ENCODE data around the gene MTCL3.

The MTCL3 gene

GRCh38 chr6:127518710-127519468, at the start of gene MTCL3:
TSS of gene MTCL3 (minus strand) at chr6:127519335.
- DNase-seq (ENCODE audit: low spot score): peak; percentile 96
- Histone ChIP-seq H3K4me3 (ENCODE audit: low read depth, low read length, poor library complexity, severe bottlenecking) (peak within 1 kb of the TSS; percentile 73), H3K27ac (ENCODE audit: low read depth, low read length, poor library complexity, severe bottlenecking) (peak within 1 kb of the TSS; percentile 84), H3K27me3 (replicated peaks; ENCODE audit: insufficient read depth, low read depth, low read length, poor library complexity) (no peaks in the 10 kb centered on the region), H3K36me3 (ENCODE audit: insufficient read depth, low read length, poor library complexity, severe bottlenecking) (no peaks in the 10 kb centered on the region), H3K4me1 (ENCODE audit: insufficient read depth, low read length, poor library complexity, severe bottlenecking) (peaks cover 25% of the 10 kb centered on the region), H3K9me3 (ENCODE audit: low read depth, low read length, poor library complexity, severe bottlenecking) (no peaks in the 10 kb centered on the region)
- CTCF ChIA-PET: interaction anchor here (0.8 to 1.3 kb wide), 2 partner anchors 20 to 34 kb away, joined by 3 read pairs; no protein-coding TSS in a partner anchor
- TF ChIP-seq EZH2 (IDR thresholded peaks at IDR 0.05; ENCODE audit: borderline replicate concordance, low read depth, low read length, poor library complexity, severe bottlenecking) (no peak), CTCF (conservative IDR thresholded peaks at IDR 0.05; ENCODE audit: low read depth, low read length) (no peak)
- intact Hi-C loops (cut with micrococcal nuclease; ENCODE audit: unreplicated experiment): no loop called here
- BruUV-seq (replicated peaks): no TSS peak
- POLR2A ChIA-PET (ENCODE audit: low non-redundant PET): interaction anchor here (0.7 kb wide), 1 partner anchor 849 kb away, joined by 3 read pairs; no protein-coding TSS in a partner anchor

- no peak for DNase-seq (ENCODE audit: low spot score)
- CTCF ChIA-PET: no interaction called here
- Histone ChIP-seq H3K4me1 (ENCODE audit: insufficient read depth, low read length, poor library complexity, severe bottlenecking) (no peaks in the 10 kb centered on the region), H3K36me3 (ENCODE audit: insufficient read depth, low read length, poor library complexity, severe bottlenecking) (no peaks in the 10 kb centered on the region), H3K4me3 (ENCODE audit: low read depth, low read length, poor library complexity, severe bottlenecking) (no peak overlapping the region), H3K9me3 (ENCODE audit: low read depth, low read length, poor library complexity, severe bottlenecking) (no peaks in the 10 kb centered on the region), H3K27me3 (replicated peaks; ENCODE audit: insufficient read depth, low read depth, low read length, poor library complexity) (no peaks in the 10 kb centered on the region), H3K27ac (ENCODE audit: low read depth, low read length, poor library complexity, severe bottlenecking) (no peak overlapping the region)
- POLR2A ChIA-PET (ENCODE audit: low non-redundant PET): no interaction called here
- no TSS peak for BruUV-seq (replicated peaks)
- TF ChIP-seq CTCF (conservative IDR thresholded peaks at IDR 0.05; ENCODE audit: low read depth, low read length) (no peak), EZH2 (IDR thresholded peaks at IDR 0.05; ENCODE audit: borderline replicate concordance, low read depth, low read length, poor library complexity, severe bottlenecking) (no peak)
- intact Hi-C loops (cut with micrococcal nuclease; ENCODE audit: unreplicated experiment): no loop called here
Measured at GRCh38 chr6:127567476-127567875, 48.3 kb upstream of the MTCL3 start.

GRCh38 chr6:127566651-127567050, 47.5 kb upstream of the MTCL3 start:
- ChIA-PET CTCF (no interaction called here), POLR2A (ENCODE audit: low non-redundant PET) (no interaction called here)
- no peak for TF ChIP-seq EZH2 (IDR thresholded peaks at IDR 0.05; ENCODE audit: borderline replicate concordance, low read depth, low read length, poor library complexity, severe bottlenecking)
- no peak for TF ChIP-seq CTCF (conservative IDR thresholded peaks at IDR 0.05; ENCODE audit: low read depth, low read length)
- no peak overlapping the region for H3K4me3 ChIP-seq (ENCODE audit: low read depth, low read length, poor library complexity, severe bottlenecking)
- H3K9me3 ChIP-seq (ENCODE audit: low read depth, low read length, poor library complexity, severe bottlenecking): no peaks in the 10 kb centered on the region
- no peaks in the 10 kb centered on the region for H3K27me3 ChIP-seq (replicated peaks; ENCODE audit: insufficient read depth, low read depth, low read length, poor library complexity)
- no peak overlapping the region for H3K27ac ChIP-seq (ENCODE audit: low read depth, low read length, poor library complexity, severe bottlenecking)
- no TSS peak for BruUV-seq (replicated peaks)
- no peaks in the 10 kb centered on the region for H3K36me3 ChIP-seq (ENCODE audit: insufficient read depth, low read length, poor library complexity, severe bottlenecking)
- no peak for DNase-seq (ENCODE audit: low spot score)
- no peaks in the 10 kb centered on the region for H3K4me1 ChIP-seq (ENCODE audit: insufficient read depth, low read length, poor library complexity, severe bottlenecking)
- intact Hi-C loops (cut with micrococcal nuclease; ENCODE audit: unreplicated experiment): no loop called here
